Activated CD4-positive, alpha-beta T cell treated with anti-CD3 and anti-CD28 coated beads, Interleukin-2, amount 10 ng/mL, durations not matched to agents 7 days and 5 days (primary cell): ENCODE measurements around the gene CPPED1. TPM values are rescaled to one million over a fixed set of nuclear protein-coding genes. Genes with fewer than 3 reads are reported as not detected.

ENCODE experiments used
- CTCF ChIA-PET: fragments of 350-600 bp; sonication (Branson Sonifier 250); formaldehyde crosslinking; loops from one replicate; lab custom pipeline; 2021; ENCODE audit warnings: antibody characterized with exemption; lab: Charles Lee
- POLR2A ChIA-PET: fragments of 350-600 bp; sonication (Branson Sonifier 250); formaldehyde crosslinking; loops from one replicate; lab custom pipeline; 2021; ENCODE audit warnings: antibody characterized with exemption; lab: Charles Lee
- DNase-seq: peaks from one replicate; pipeline ENCODE4 v3.0.0-alpha.2; 2020
- H3K27ac Mint-ChIP-seq: one replicate; pipeline ENCODE4 v1.8.0; 2021; ENCODE audit warnings: mild to moderate bottlenecking, moderate library complexity, mixed read lengths
- H3K27me3 Mint-ChIP-seq: one replicate; pipeline ENCODE4 v1.8.0; 2021; ENCODE audit warnings: mixed read lengths
- H3K36me3 Mint-ChIP-seq: one replicate; pipeline ENCODE4 v1.8.0; 2021; ENCODE audit warnings: low read depth, mixed read lengths
- H3K4me1 Mint-ChIP-seq: one replicate; pipeline ENCODE4 v1.8.0; 2021; ENCODE audit warnings: mixed read lengths
- H3K4me3 Mint-ChIP-seq: one replicate; pipeline ENCODE4 v1.8.0; 2021; ENCODE audit warnings: mild to moderate bottlenecking, moderate library complexity, mixed read lengths
- H3K9me3 Mint-ChIP-seq: one replicate; pipeline ENCODE4 v1.8.0; 2021; ENCODE audit warnings: mixed read lengths
- microRNA-seq: library from miRNA; unstranded; fragments of <30 nt; microRNA quantifications from one replicate; pipeline ENCODE4 v1.2.0, GENCODE V29; 2021; ENCODE audit warnings: borderline microRNAs expressed, borderline replicate concordance
- total RNA-seq, 2 experiments: library from RNA; stranded (reverse); gene quantifications; one replicate each; pipeline ENCODE4 v1.2.3, GENCODE V29; 2021

Gene CPPED1
- total RNA-seq, 2 experiments from 2014 or later: 15.7 to 17.1 TPM

- no peak for DNase-seq
- ChIA-PET CTCF (interaction anchor here (0.6 to 1.6 kb wide), 2 partner anchors 14 to 136 kb away, joined by 3 read pairs; no protein-coding TSS in a partner anchor), POLR2A (no interaction called here)
- Mint-ChIP-seq H3K4me1 (peaks cover 48% of the 10 kb centered on the region), H3K4me3 (peak overlapping the region; percentile 9), H3K27me3 (no peaks in the 10 kb centered on the region), H3K27ac (peak overlapping the region; percentile 38), H3K9me3 (peaks cover 7% of the 10 kb centered on the region), H3K36me3 (peaks cover 6% of the 10 kb centered on the region)
These were observed 189.6 kb downstream of the CPPED1 start for GRCh38 chr16:12613992-12614661.

- Mint-ChIP-seq H3K27ac (peak overlapping the region; percentile 43), H3K4me1 (peaks cover 46% of the 10 kb centered on the region), H3K36me3 (peaks cover 6% of the 10 kb centered on the region), H3K4me3 (peak overlapping the region; percentile 9), H3K27me3 (no peaks in the 10 kb centered on the region), H3K9me3 (peaks cover 9% of the 10 kb centered on the region)
- CTCF ChIA-PET: interaction anchor here (0.6 to 1.6 kb wide), 3 partner anchors 15 to 141 kb away, joined by 3 read pairs; no protein-coding TSS in a partner anchor
- peak; percentile 63 for DNase-seq
- POLR2A ChIA-PET: no interaction called here
These were observed 190.3 kb downstream of the CPPED1 start for GRCh38 chr16:12613131-12613991.

- POLR2A ChIA-PET: no interaction called here
- no peak for DNase-seq
- H3K36me3 Mint-ChIP-seq: peaks cover 6% of the 10 kb centered on the region
- peaks cover 43% of the 10 kb centered on the region for H3K4me1 Mint-ChIP-seq
- peaks cover 12% of the 10 kb centered on the region for H3K9me3 Mint-ChIP-seq
- no peak overlapping the region for H3K27ac Mint-ChIP-seq
- CTCF ChIA-PET: interaction anchor here (0.9 to 1.6 kb wide), 2 partner anchors 15 to 141 kb away, joined by 3 read pairs; no protein-coding TSS in a partner anchor
- H3K4me3 Mint-ChIP-seq: no peak overlapping the region
- no peaks in the 10 kb centered on the region for H3K27me3 Mint-ChIP-seq
These were observed 191.0 kb downstream of the CPPED1 start for GRCh38 chr16:12612598-12613101.

- Mint-ChIP-seq H3K27ac (no peak overlapping the region), H3K4me3 (no peak overlapping the region), H3K4me1 (peaks cover 37% of the 10 kb centered on the region), H3K36me3 (peaks cover 6% of the 10 kb centered on the region), H3K9me3 (peaks cover 17% of the 10 kb centered on the region), H3K27me3 (no peaks in the 10 kb centered on the region)
- POLR2A ChIA-PET: no interaction called here
- CTCF ChIA-PET: no interaction called here
- DNase-seq: no peak
These were observed 191.6 kb downstream of the CPPED1 start for GRCh38 chr16:12611916-12612597.

GRCh38 chr16:12611006-12611477 is 192.6 kb downstream of the CPPED1 start:
- Mint-ChIP-seq H3K36me3 (peaks cover 14% of the 10 kb centered on the region), H3K27me3 (peaks cover 2% of the 10 kb centered on the region)

GRCh38 chr16:12609937-12610699 is 193.6 kb downstream of the CPPED1 start:
- Mint-ChIP-seq H3K9me3 (peaks cover 16% of the 10 kb centered on the region), H3K27me3 (peaks cover 2% of the 10 kb centered on the region), H3K36me3 (peaks cover 11% of the 10 kb centered on the region), H3K4me1 (peaks cover 31% of the 10 kb centered on the region), H3K27ac (no peak overlapping the region), H3K4me3 (no peak overlapping the region)
- ChIA-PET CTCF (interaction anchor here (0.5 kb wide), 1 partner anchor 176 kb away, joined by 4 read pairs; no protein-coding TSS in a partner anchor), POLR2A (no interaction called here)
- no peak for DNase-seq

More at GRCh38 chr16:12611006-12611477, 192.6 kb downstream of the CPPED1 start:
- POLR2A ChIA-PET: no interaction called here
- H3K9me3 Mint-ChIP-seq: peaks cover 18% of the 10 kb centered on the region
- CTCF ChIA-PET: no interaction called here
- no peak for DNase-seq
- no peak overlapping the region for H3K27ac Mint-ChIP-seq
- no peak overlapping the region for H3K4me3 Mint-ChIP-seq
- H3K4me1 Mint-ChIP-seq: peaks cover 33% of the 10 kb centered on the region

Small RNA genes within 50 kb of the gene (microRNA-seq; reads per million reads assigned to microRNA genes)
- not detected for gene MIR4718

Other genes starting within 250 kb of the CPPED1 start
- gene SHISA9, start 97.7 kb upstream of the CPPED1 start, total RNA-seq: under 1 TPM in 1 of 2 experiments, not detected in 1; 0.04 TPM